Hepatocyte (in vitro differentiated cells): ENCODE results near the gene RARA.

Experiments
- EZH2 ChIP-seq: fragments of 200-600 bp; sonication (generic); IDR thresholded peaks from 2 replicates; pipeline ENCODE4 v1.6.1; 2016; ENCODE audit warnings: antibody characterized with exemption, mild to moderate bottlenecking, borderline replicate concordance
- TF ChIP-seq, protein P1 (sequence below): fragments of 200-600 bp; sonication (generic); IDR thresholded peaks from 2 replicates; pipeline ENCODE4 v1.5.1; 2016; ENCODE audit warnings: antibody characterized with exemption, mild to moderate bottlenecking; ENCODE audit not compliant: poor library complexity

- TF ChIP-seq, protein P1, sequence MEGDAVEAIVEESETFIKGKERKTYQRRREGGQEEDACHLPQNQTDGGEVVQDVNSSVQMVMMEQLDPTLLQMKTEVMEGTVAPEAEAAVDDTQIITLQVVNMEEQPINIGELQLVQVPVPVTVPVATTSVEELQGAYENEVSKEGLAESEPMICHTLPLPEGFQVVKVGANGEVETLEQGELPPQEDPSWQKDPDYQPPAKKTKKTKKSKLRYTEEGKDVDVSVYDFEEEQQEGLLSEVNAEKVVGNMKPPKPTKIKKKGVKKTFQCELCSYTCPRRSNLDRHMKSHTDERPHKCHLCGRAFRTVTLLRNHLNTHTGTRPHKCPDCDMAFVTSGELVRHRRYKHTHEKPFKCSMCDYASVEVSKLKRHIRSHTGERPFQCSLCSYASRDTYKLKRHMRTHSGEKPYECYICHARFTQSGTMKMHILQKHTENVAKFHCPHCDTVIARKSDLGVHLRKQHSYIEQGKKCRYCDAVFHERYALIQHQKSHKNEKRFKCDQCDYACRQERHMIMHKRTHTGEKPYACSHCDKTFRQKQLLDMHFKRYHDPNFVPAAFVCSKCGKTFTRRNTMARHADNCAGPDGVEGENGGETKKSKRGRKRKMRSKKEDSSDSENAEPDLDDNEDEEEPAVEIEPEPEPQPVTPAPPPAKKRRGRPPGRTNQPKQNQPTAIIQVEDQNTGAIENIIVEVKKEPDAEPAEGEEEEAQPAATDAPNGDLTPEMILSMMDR: no peak
- TF ChIP-seq EZH2: no peak
Observed at GRCh38 chr17:40316571-40317344, 7.8 kb downstream of the RARA start.
